ENCODE results near the gene C11orf98.
A peak's percentile ranks its signal among the peaks of the same experiment; 100 is the strongest.

Gene C11orf98

DNA sequence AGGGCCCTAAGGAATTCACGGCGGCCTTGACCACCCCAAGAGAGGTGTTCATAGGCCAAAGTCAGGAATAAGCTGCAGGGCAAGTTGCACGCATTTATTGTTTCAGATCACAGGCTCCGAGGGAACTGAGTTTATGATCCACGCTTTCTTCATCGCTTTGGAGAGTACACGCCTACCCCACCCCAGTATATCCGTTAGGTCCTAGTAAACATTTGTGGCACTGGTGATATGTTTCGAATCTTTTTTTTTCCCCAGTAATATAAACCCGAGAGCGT is 19.4 kb downstream of the C11orf98 start:
- peaks cover 57% of the 10 kb centered on the region for H3K79me2 ChIP-seq (ENCODE audit: insufficient read depth, low read length)
- TF ChIP-seq, protein P1, sequence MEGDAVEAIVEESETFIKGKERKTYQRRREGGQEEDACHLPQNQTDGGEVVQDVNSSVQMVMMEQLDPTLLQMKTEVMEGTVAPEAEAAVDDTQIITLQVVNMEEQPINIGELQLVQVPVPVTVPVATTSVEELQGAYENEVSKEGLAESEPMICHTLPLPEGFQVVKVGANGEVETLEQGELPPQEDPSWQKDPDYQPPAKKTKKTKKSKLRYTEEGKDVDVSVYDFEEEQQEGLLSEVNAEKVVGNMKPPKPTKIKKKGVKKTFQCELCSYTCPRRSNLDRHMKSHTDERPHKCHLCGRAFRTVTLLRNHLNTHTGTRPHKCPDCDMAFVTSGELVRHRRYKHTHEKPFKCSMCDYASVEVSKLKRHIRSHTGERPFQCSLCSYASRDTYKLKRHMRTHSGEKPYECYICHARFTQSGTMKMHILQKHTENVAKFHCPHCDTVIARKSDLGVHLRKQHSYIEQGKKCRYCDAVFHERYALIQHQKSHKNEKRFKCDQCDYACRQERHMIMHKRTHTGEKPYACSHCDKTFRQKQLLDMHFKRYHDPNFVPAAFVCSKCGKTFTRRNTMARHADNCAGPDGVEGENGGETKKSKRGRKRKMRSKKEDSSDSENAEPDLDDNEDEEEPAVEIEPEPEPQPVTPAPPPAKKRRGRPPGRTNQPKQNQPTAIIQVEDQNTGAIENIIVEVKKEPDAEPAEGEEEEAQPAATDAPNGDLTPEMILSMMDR (conservative IDR thresholded peaks at IDR 0.05; ENCODE audit: low read length): no peak
- TF ChIP-seq EZH2phosphoT487 (IDR thresholded peaks at IDR 0.05; ENCODE audit: borderline replicate concordance): no peak
- peak overlapping the region; percentile 63 for H3K4me2 ChIP-seq (ENCODE audit: low read depth, low read length, poor library complexity, severe bottlenecking)
- H3K9me2 ChIP-seq (replicated peaks; ENCODE audit: low read depth, low read length): no peaks in the 10 kb centered on the region
- no peaks in the 10 kb centered on the region for H3K27me3 ChIP-seq (ENCODE audit: insufficient read depth, low read length, poor library complexity, severe bottlenecking)
- peaks cover 4% of the 10 kb centered on the region; the same call in 1 of the 2 replicates for H3K36me3 ChIP-seq (ENCODE audit: insufficient read depth, low read length)
- H3K4me3 ChIP-seq (ENCODE audit: low read length, poor library complexity, severe bottlenecking): peak overlapping the region; percentile 86
- no peaks in the 10 kb centered on the region for H3F3A ChIP-seq (ENCODE audit: low read depth)
- H3K4me1 ChIP-seq (ENCODE audit: insufficient read depth, low read length, poor library complexity, severe bottlenecking): peaks cover 20% of the 10 kb centered on the region
- peaks cover 23% of the 10 kb centered on the region for H4K20me1 ChIP-seq (ENCODE audit: insufficient read depth, low read length, poor library complexity, severe bottlenecking)
- H3K9ac ChIP-seq (ENCODE audit: low read depth, low read length, poor library complexity, severe bottlenecking): peak overlapping the region; percentile 94
- no peaks in the 10 kb centered on the region for H3K9me3 ChIP-seq (ENCODE audit: insufficient read depth, low read depth, low read length)
- H2AFZ ChIP-seq (ENCODE audit: low read length): no peak overlapping the region

DNA sequence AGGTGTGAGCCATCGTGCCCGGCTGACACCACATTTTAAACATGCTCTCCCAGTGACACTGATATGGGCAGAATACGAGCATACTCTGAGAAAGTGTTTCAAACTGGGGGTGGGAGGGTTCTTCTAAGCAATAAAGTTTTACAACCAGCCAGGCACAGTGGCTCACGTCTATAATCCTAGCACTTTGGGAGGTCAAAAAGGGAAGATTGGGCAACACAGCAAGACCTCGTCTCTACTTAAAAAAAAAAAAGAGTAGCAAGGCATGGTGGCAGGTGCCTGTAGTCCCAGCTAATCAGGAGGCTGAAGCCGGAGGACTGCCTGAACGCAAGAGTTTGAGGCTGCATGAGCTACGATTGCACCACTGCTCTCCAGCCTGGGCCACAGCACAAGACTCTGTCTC is 20.8 kb downstream of the C11orf98 start:
- TF ChIP-seq EZH2phosphoT487 (IDR thresholded peaks at IDR 0.05; ENCODE audit: borderline replicate concordance): no peak
- H3K9me2 ChIP-seq (replicated peaks; ENCODE audit: low read depth, low read length): no peaks in the 10 kb centered on the region
- H3K9ac ChIP-seq (ENCODE audit: low read depth, low read length, poor library complexity, severe bottlenecking): peak overlapping the region; percentile 94
- no peak overlapping the region for H2AFZ ChIP-seq (ENCODE audit: low read length)
- H4K20me1 ChIP-seq (ENCODE audit: insufficient read depth, low read length, poor library complexity, severe bottlenecking): peaks cover 27% of the 10 kb centered on the region
- H3K36me3 ChIP-seq (ENCODE audit: insufficient read depth, low read length): peaks cover 4% of the 10 kb centered on the region; the same call in 1 of the 2 replicates
- no peaks in the 10 kb centered on the region for H3K27me3 ChIP-seq (ENCODE audit: insufficient read depth, low read length, poor library complexity, severe bottlenecking)
- H3F3A ChIP-seq (ENCODE audit: low read depth): no peaks in the 10 kb centered on the region
- H3K4me3 ChIP-seq (ENCODE audit: low read length, poor library complexity, severe bottlenecking): peak overlapping the region; percentile 86
- peaks cover 62% of the 10 kb centered on the region for H3K79me2 ChIP-seq (ENCODE audit: insufficient read depth, low read length)
- H3K4me1 ChIP-seq (ENCODE audit: insufficient read depth, low read length, poor library complexity, severe bottlenecking): peaks cover 24% of the 10 kb centered on the region
- H3K4me2 ChIP-seq (ENCODE audit: low read depth, low read length, poor library complexity, severe bottlenecking): peak overlapping the region; percentile 63
- H3K9me3 ChIP-seq (ENCODE audit: insufficient read depth, low read depth, low read length): no peaks in the 10 kb centered on the region

DNA sequence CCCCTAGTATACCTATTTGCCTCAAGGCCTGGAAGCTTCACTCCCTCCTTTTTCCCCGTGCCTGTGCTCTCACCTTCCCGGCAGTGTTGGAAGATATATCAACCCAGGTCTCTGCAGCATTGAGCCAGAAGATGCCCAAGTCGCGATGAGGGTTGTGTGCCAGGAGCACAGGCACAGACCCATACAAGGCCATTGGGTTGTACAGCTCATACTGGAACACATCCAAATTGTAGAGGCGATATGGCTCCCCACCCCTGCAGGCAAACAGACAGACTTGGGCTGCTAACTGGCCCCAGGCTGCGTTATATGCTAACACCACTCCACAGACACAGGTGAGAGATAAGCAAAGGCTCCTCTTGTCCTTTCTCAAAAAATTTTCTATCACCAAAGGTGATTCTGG is 32.5 kb downstream of the C11orf98 start:
- Histone ChIP-seq H4K20me1 (ENCODE audit: insufficient read depth, low read length, poor library complexity, severe bottlenecking) (no peaks in the 10 kb centered on the region), H3F3A (ENCODE audit: low read depth) (no peaks in the 10 kb centered on the region), H3K4me2 (ENCODE audit: low read depth, low read length, poor library complexity, severe bottlenecking) (no peak overlapping the region), H3K4me3 (ENCODE audit: low read length, poor library complexity, severe bottlenecking) (no peak overlapping the region), H3K36me3 (ENCODE audit: insufficient read depth, low read length) (peaks cover 71% of the 10 kb centered on the region; the same call in 1 of the 2 replicates), H3K4me1 (ENCODE audit: insufficient read depth, low read length, poor library complexity, severe bottlenecking) (no peaks in the 10 kb centered on the region), H3K9me3 (ENCODE audit: insufficient read depth, low read depth, low read length) (no peaks in the 10 kb centered on the region), H3K9ac (ENCODE audit: low read depth, low read length, poor library complexity, severe bottlenecking) (no peak overlapping the region), H2AFZ (ENCODE audit: low read length) (no peak overlapping the region), H3K9me2 (replicated peaks; ENCODE audit: low read depth, low read length) (no peaks in the 10 kb centered on the region), H3K79me2 (ENCODE audit: insufficient read depth, low read length) (no peaks in the 10 kb centered on the region), H3K27me3 (ENCODE audit: insufficient read depth, low read length, poor library complexity, severe bottlenecking) (no peaks in the 10 kb centered on the region)
- no peak for TF ChIP-seq EZH2phosphoT487 (IDR thresholded peaks at IDR 0.05; ENCODE audit: borderline replicate concordance)
- TF ChIP-seq, protein P1 (conservative IDR thresholded peaks at IDR 0.05; ENCODE audit: low read length): no peak

DNA sequence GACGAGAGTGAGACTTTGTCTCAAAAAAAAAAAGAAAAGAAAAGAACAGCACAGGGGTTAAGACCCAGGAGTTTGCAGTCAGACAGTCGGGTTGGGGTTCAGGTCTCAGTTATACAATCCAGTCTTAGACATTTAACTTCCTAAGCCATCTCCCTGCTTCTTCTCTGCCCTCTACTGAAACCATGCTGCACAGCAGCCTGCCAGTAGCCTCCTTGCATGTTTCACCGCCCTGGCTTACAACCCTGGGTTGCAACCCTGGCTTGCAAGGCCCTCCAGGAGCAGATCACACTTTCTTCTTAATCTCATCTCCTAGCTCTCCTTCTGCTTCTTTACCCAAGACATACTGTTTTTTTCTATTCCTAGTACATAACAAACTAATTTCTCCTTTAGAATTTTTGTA is 37.3 kb downstream of the C11orf98 start:
- H3K4me2 ChIP-seq (ENCODE audit: low read depth, low read length, poor library complexity, severe bottlenecking): no peak overlapping the region
- TF ChIP-seq, protein P1 (conservative IDR thresholded peaks at IDR 0.05; ENCODE audit: low read length): peak; percentile 29; the same call in 1 of the 2 replicates
- no peak for TF ChIP-seq EZH2phosphoT487 (IDR thresholded peaks at IDR 0.05; ENCODE audit: borderline replicate concordance)

More for the DNA sequence above, 37.3 kb downstream of the C11orf98 start:
- H3K9ac ChIP-seq (ENCODE audit: low read depth, low read length, poor library complexity, severe bottlenecking): no peak overlapping the region
- H2AFZ ChIP-seq (ENCODE audit: low read length): no peak overlapping the region
- no peak overlapping the region for H3K4me3 ChIP-seq (ENCODE audit: low read length, poor library complexity, severe bottlenecking)
- peaks cover 67% of the 10 kb centered on the region; the same call in 1 of the 2 replicates for H3K36me3 ChIP-seq (ENCODE audit: insufficient read depth, low read length)
- no peaks in the 10 kb centered on the region for H3K27me3 ChIP-seq (ENCODE audit: insufficient read depth, low read length, poor library complexity, severe bottlenecking)
- H4K20me1 ChIP-seq (ENCODE audit: insufficient read depth, low read length, poor library complexity, severe bottlenecking): no peaks in the 10 kb centered on the region
- H3K9me2 ChIP-seq (replicated peaks; ENCODE audit: low read depth, low read length): no peaks in the 10 kb centered on the region
- peaks cover 8% of the 10 kb centered on the region for H3F3A ChIP-seq (ENCODE audit: low read depth)
- no peaks in the 10 kb centered on the region for H3K79me2 ChIP-seq (ENCODE audit: insufficient read depth, low read length)
- H3K4me1 ChIP-seq (ENCODE audit: insufficient read depth, low read length, poor library complexity, severe bottlenecking): no peaks in the 10 kb centered on the region
- H3K9me3 ChIP-seq (ENCODE audit: insufficient read depth, low read depth, low read length): no peaks in the 10 kb centered on the region

Measured in Loucy (cell line).